B cell (primary cell): ENCODE measurements around the gene KCTD20. TPM values are rescaled to one million over a fixed set of nuclear protein-coding genes. Genes with fewer than 3 reads are reported as not detected.
A peak's percentile ranks its signal among the peaks of the same experiment; 100 is the strongest.

Experiments
- ATAC-seq: fragments of 200-7000 bp; cut with Tn5 transposase; one replicate; pipeline ENCODE4 v1.10.0; 2021; ENCODE audit warnings: low read depth, mild to moderate bottlenecking, moderate number of reproducible peaks, moderate library complexity
- CTCF ChIA-PET: fragments of 350-600 bp; sonication (Branson Sonifier 250); formaldehyde crosslinking; loops from one replicate; lab custom pipeline; 2021; ENCODE audit warnings: antibody characterized with exemption, inconsistent platforms; lab: Charles Lee
- POLR2A ChIA-PET: fragments of 350-600 bp; sonication (Branson Sonifier 250); formaldehyde crosslinking; loops from one replicate; lab custom pipeline; 2021; ENCODE audit warnings: antibody characterized with exemption; lab: Charles Lee
- DNase-seq: peaks from one replicate; pipeline ENCODE4 v3.0.0; 2013
- H2AFZ ChIP-seq: 2 replicates; pipeline ENCODE4 v1.6.1; 2012; ENCODE audit warnings: mild to moderate bottlenecking, low read depth, low read length; ENCODE audit not compliant: insufficient read depth, poor library complexity, severe bottlenecking
- H3K27ac ChIP-seq, 2 donors: 1 replicate in 1 of 2; 2 replicates in 1 of 2; pipeline ENCODE4 v1.5.1; 2012 to 2013; ENCODE audit warnings: low read length in 2 of 2, mild to moderate bottlenecking in 2 of 2, moderate library complexity in 1 of 2
- H3K27me3 ChIP-seq, 4 experiments: fragments of 200-600 bp in 1 of 4; sonication (generic) in 1 of 4; replicated peaks in 1 of 4; 1 replicate in 2 of 4; 2 replicates in 2 of 4; pipeline versions ENCODE4 v1.6.1 to v1.7.0; 2013 to 2016; ENCODE audit warnings: low read length in 3 of 4, mild to moderate bottlenecking in 2 of 4, mixed read lengths in 1 of 4, moderate library complexity in 1 of 4; ENCODE audit not compliant: insufficient read depth in 4 of 4, control insufficient read depth in 3 of 4; ENCODE audit errors: control extremely low read depth in 1 of 4
- H3K36me3 ChIP-seq, 2 experiments: replicated peaks in 1 of 2; 1 replicate in 1 of 2; 2 replicates in 1 of 2; pipeline versions ENCODE4 v1.6.1 to v1.7.1; 2013; ENCODE audit warnings: low read length in 1 of 2; ENCODE audit not compliant: insufficient read depth in 2 of 2, control insufficient read depth in 1 of 2; ENCODE audit errors: control extremely low read depth in 1 of 2, extremely low read depth in 1 of 2
- H3K4me1 ChIP-seq, 2 donors: fragments of 200-600 bp in 1 of 2; sonication (generic) in 1 of 2; 1 replicate in 1 of 2; 2 replicates in 1 of 2; pipeline versions ENCODE4 v1.5.1 to v1.6.1; 2013 to 2017; ENCODE audit warnings: low read length in 2 of 2; ENCODE audit not compliant: control insufficient read depth in 2 of 2, insufficient read depth in 2 of 2
- H3K4me2 ChIP-seq: replicated peaks from 2 replicates; pipeline ENCODE3; 2012; ENCODE audit warnings: mild to moderate bottlenecking, low read depth, low read length; ENCODE audit not compliant: poor library complexity, severe bottlenecking
- H3K4me3 ChIP-seq, 5 experiments: fragments of 200-600 bp in 1 of 5; sonication (generic) in 1 of 5; 1 replicate in 3 of 5; 2 replicates in 2 of 5; pipeline versions ENCODE4 v1.5.1 to v1.7.0; 2011 to 2016; ENCODE audit warnings: low read length in 4 of 5, mild to moderate bottlenecking in 4 of 5, low read depth in 2 of 5, control low read depth in 1 of 5, moderate library complexity in 1 of 5; ENCODE audit not compliant: insufficient read depth in 1 of 5; ENCODE audit errors: control extremely low read depth in 1 of 5, extremely low read depth in 1 of 5
- H3K79me2 ChIP-seq: fragments of 200-600 bp; sonication (generic); one replicate; pipeline ENCODE4 v1.6.0; 2016; ENCODE audit warnings: low read length; ENCODE audit not compliant: control insufficient read depth, insufficient read depth
- H3K9ac ChIP-seq: fragments of 200-600 bp; sonication (generic); 2 replicates; pipeline ENCODE4 v1.6.1; 2017; ENCODE audit warnings: mild to moderate bottlenecking, low read length, moderate library complexity
- H3K9me3 ChIP-seq, 3 donors: one replicate each; pipeline versions ENCODE4 v1.6.1 to v1.7.1; 2013; ENCODE audit warnings: low read length in 2 of 3; ENCODE audit not compliant: control insufficient read depth in 2 of 3, insufficient read depth in 1 of 3; ENCODE audit errors: control extremely low read depth in 1 of 3
- H4K20me1 ChIP-seq: 2 replicates; pipeline ENCODE4 v1.6.0; 2012; ENCODE audit warnings: mild to moderate bottlenecking, low read length; ENCODE audit not compliant: insufficient read depth, control insufficient read depth, poor library complexity, severe bottlenecking
- H3K27ac Mint-ChIP-seq: one replicate; pipeline ENCODE4 v1.8.0; 2021; ENCODE audit warnings: mixed read lengths
- H3K27me3 Mint-ChIP-seq: one replicate; pipeline ENCODE4 v1.8.0; 2021; ENCODE audit warnings: mixed read lengths
- H3K4me1 Mint-ChIP-seq: one replicate; pipeline ENCODE4 v1.8.0; 2021; ENCODE audit warnings: mixed read lengths
- H3K4me3 Mint-ChIP-seq: one replicate; pipeline ENCODE4 v1.8.0; 2021; ENCODE audit warnings: mixed read lengths
- H3K9me3 Mint-ChIP-seq: one replicate; pipeline ENCODE4 v1.8.0; 2022; ENCODE audit warnings: mixed read lengths; ENCODE audit not compliant: insufficient read depth
- EZH2 ChIP-seq: IDR thresholded peaks from 2 replicates; pipeline ENCODE4 v1.6.1; 2012; ENCODE audit warnings: borderline replicate concordance, low read depth, mild to moderate bottlenecking, moderate library complexity, low read length; ENCODE audit not compliant: insufficient read depth, poor library complexity, severe bottlenecking
- WGBS: methylation state at CpG from one replicate; pipeline ENCODE4 v1.1.5; 2013; ENCODE audit warnings: missing lambda C conversion rate; ENCODE audit not compliant: insufficient coverage; 5-methylcytosine and 5-hydroxymethylcytosine counted together
- intact Hi-C: fragments of 100-400 bp; cut with micrococcal nuclease; formaldehyde crosslinking; loops from one replicate; pipeline ENCODE4 v1.10.0; 2022
- polyA plus RNA-seq: library from polyadenylated mRNA; depleted of rRNA; stranded (reverse); fragments of >200 nt; gene quantifications from 2 replicates; pipeline ENCODE4 v1.2.3, GENCODE V29; 2012
- total RNA-seq, 2 donors: library from RNA; stranded (reverse); fragments of 120-200 nt in 1 of 2; gene quantifications; 1 replicate in 1 of 2; 2 replicates in 1 of 2; pipeline versions ENCODE4 v1.2.3 to v1.2.4, GENCODE V29; 2013 to 2022
- TF ChIP-seq, protein P1 (sequence below): fragments of 200-600 bp; IDR thresholded peaks from one replicate; pipeline ENCODE4 v1.8.0; 2022; ENCODE audit warnings: antibody characterized with exemption, mild to moderate bottlenecking

Gene KCTD20
- total and polyA plus RNA-seq, 2 donors (not counting 1 experiment from before 2014, with no cell fraction given), result 19.5 to 37.5 TPM

DNA sequence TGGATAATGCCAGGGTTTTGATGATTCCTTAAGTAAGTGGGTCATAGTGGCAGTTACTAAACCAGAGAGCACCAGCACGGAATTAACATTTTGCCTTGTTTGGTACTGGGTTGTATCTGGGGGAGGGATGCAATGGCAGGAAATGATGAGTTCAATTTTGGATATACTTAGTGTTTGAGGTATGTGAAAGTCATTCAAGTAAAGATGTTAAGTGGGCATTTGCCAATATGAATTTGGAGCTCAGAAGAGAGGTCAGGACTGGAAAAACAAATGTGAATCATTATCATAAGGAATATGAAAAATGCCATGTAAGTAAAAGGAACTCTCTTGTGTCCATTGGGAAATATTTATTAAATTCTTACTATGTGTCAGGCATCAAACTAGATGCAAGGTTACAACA is 6.3 kb upstream of the KCTD20 start:
- Mint-ChIP-seq H3K27me3 (no peaks in the 10 kb centered on the region), H3K4me1 (peaks cover 6% of the 10 kb centered on the region), H3K9me3 (no peaks in the 10 kb centered on the region), H3K4me3 (no peak overlapping the region), H3K27ac (no peak overlapping the region)
- no peaks in the 10 kb centered on the region for H3K9me3 ChIP-seq
- no peak overlapping the region for H3K27ac ChIP-seq
- CTCF ChIA-PET, result no interaction called here
- H3K4me1 ChIP-seq, result peaks cover 3 to 4% of the 10 kb centered on the region in 2 donors
- WGBS, result 90% methylated on average over 1 of the region's 1 CpG
- H3K4me2 ChIP-seq, result no peak overlapping the region
- H3K4me3 ChIP-seq, result no peak overlapping the region
- H3K9ac ChIP-seq, result no peak overlapping the region
- no peak overlapping the region for H2AFZ ChIP-seq
- H4K20me1 ChIP-seq, result no peaks in the 10 kb centered on the region
- TF ChIP-seq, protein P1, sequence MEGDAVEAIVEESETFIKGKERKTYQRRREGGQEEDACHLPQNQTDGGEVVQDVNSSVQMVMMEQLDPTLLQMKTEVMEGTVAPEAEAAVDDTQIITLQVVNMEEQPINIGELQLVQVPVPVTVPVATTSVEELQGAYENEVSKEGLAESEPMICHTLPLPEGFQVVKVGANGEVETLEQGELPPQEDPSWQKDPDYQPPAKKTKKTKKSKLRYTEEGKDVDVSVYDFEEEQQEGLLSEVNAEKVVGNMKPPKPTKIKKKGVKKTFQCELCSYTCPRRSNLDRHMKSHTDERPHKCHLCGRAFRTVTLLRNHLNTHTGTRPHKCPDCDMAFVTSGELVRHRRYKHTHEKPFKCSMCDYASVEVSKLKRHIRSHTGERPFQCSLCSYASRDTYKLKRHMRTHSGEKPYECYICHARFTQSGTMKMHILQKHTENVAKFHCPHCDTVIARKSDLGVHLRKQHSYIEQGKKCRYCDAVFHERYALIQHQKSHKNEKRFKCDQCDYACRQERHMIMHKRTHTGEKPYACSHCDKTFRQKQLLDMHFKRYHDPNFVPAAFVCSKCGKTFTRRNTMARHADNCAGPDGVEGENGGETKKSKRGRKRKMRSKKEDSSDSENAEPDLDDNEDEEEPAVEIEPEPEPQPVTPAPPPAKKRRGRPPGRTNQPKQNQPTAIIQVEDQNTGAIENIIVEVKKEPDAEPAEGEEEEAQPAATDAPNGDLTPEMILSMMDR, result no peak
- no peak for TF ChIP-seq EZH2
- POLR2A ChIA-PET, result no interaction called here
- no peaks in the 10 kb centered on the region for H3K36me3 ChIP-seq
- no peaks in the 10 kb centered on the region for H3K27me3 ChIP-seq
- no peaks in the 10 kb centered on the region for H3K79me2 ChIP-seq
- intact Hi-C loops, result no loop called here
- ATAC-seq, result no peak
- DNase-seq, result no peak

DNA sequence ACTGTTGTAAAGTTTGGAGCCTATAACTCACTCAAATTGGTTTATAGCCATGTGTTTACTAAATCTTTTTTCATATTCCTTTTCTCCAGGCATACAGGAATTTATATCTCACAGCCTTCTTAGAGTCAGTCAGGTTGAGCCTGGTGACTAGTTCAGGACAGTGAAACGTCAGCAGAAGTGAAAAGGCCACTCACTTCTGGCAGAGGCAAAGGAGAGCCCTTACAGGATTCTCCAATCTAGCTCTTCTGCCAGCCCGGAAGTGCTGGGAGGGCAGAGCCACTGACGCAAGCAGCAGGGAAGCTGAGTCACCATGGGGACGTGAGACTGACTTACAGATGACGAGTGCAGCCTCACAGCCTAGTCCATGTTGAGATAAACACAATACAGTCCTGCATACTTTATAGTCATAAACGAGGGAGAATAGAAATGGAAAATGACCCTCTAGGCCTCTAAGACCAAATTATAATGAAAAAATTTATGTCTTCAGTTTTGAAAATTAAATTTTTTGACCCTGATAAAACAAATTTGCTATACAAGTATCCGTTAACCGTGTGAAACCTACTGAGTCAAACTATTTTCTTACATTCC is 1.4 kb upstream of the KCTD20 start:
- Histone ChIP-seq H3K9ac (peak overlapping the region; percentile 25), H3K79me2 (peaks cover 43% of the 10 kb centered on the region), H3K9me3 (no peaks in the 10 kb centered on the region), H3K27ac (peak overlapping the region in 1 of 2 donors; percentile 52), H3K4me1 (peaks cover 24 to 26% of the 10 kb centered on the region in 2 donors), H4K20me1 (peaks cover 9% of the 10 kb centered on the region), H2AFZ (peak overlapping the region; percentile 78), H3K27me3 (no peaks in the 10 kb centered on the region), H3K4me2 (peak overlapping the region; percentile 45), H3K4me3 (no peak overlapping the region), H3K36me3 (no peaks in the 10 kb centered on the region)
- H3K4me1 Mint-ChIP-seq, result peaks cover 35% of the 10 kb centered on the region
- 7% methylated on average over 5 of the region's 8 CpGs for WGBS
- ATAC-seq, result peak; percentile 48
- peak overlapping the region; percentile 90 for H3K27ac Mint-ChIP-seq
- H3K4me3 Mint-ChIP-seq, result peak overlapping the region; percentile 85
- CTCF ChIA-PET, result interaction anchor here (0.6 to 1.4 kb wide), 3 partner anchors 13 to 317 kb away, joined by 3 to 6 read pairs (median 4); no protein-coding TSS in a partner anchor
- TF ChIP-seq EZH2, result no peak
- TF ChIP-seq, protein P1, result no peak
- peak; percentile 65 for DNase-seq
- no peaks in the 10 kb centered on the region for H3K27me3 Mint-ChIP-seq
- H3K9me3 Mint-ChIP-seq, result no peaks in the 10 kb centered on the region
- intact Hi-C loops, result loop anchor here (5.0 kb wide), 1 partner anchor 236 kb away; the partner anchor contains the start of gene CDKN1A
- POLR2A ChIA-PET, result interaction anchor here (0.5 to 0.6 kb wide), 3 partner anchors 8 to 89 kb away, joined by 3 read pairs; no protein-coding TSS in a partner anchor
